ENCODE data around the gene GALNT2. TPM values are rescaled to one million over a fixed set of nuclear protein-coding genes. Genes with fewer than 3 reads are reported as not detected.
A peak's percentile ranks its signal among the peaks of the same experiment; 100 is the strongest.

Gene GALNT2
- total and polyA plus RNA-seq, 9 of the 15 experiments (the other 6 are each of a cell fraction or from before 2014, with no cell fraction given) = 1.6 to 106 (median 51.9) TPM

- FAIRE-seq (no peak), ATAC-seq (no peak), DNase-seq (ENCODE audit: extremely low read depth in 1 of 4, low spot score in 3 of 4) (no peak)
- TF ChIP-seq SMAD3 (CRISPR knock-in tag; conservative IDR thresholded peaks at IDR 0.05) (no peak), ZNF830 (CRISPR knock-in tag; IDR thresholded peaks at IDR 0.05) (0 out of 2 replicates have a peak, but pooled peaks have one; percentile 26)
- Histone ChIP-seq H3K4me2 (ENCODE audit: insufficient read depth, low read length) (no peak overlapping the region), H3K27ac (ENCODE audit: extremely low read depth, low read depth, low read length) (no peak overlapping the region), H4K20me1 (replicated peaks; ENCODE audit: control insufficient read depth, insufficient read depth, low read length) (no peaks in the 10 kb centered on the region; the same call in 1 of the 2 replicates), H2AFZ (ENCODE audit: low read depth, low read length) (no peak overlapping the region), H3K36me3 (ENCODE audit: control insufficient read depth, insufficient read depth, low read length) (peaks cover 76% of the 10 kb centered on the region), H3K9me3 (replicated peaks; ENCODE audit: control insufficient read depth, insufficient read depth, low read depth, low read length) (no peaks in the 10 kb centered on the region), H3K9me1 (ENCODE audit: control insufficient read depth, insufficient read depth, low read length) (no peaks in the 10 kb centered on the region), H3K4me3 (no peak overlapping the region), H3K9ac (ENCODE audit: insufficient read depth in 1 of 2, low read depth in 2 of 2, low read length in 2 of 2) (no peak overlapping the region), H3K4me1 (replicated peaks in 1 of 2; ENCODE audit: control insufficient read depth in 2 of 2, insufficient read depth in 2 of 2, low read length in 2 of 2) (peaks cover 9 to 14% of the 10 kb centered on the region in 2 experiments), H3K27me3 (ENCODE audit: control insufficient read depth in 2 of 2, insufficient read depth in 2 of 2, low read length in 2 of 2) (no peaks in the 10 kb centered on the region), H3K79me2 (ENCODE audit: control insufficient read depth, insufficient read depth, low read length) (no peaks in the 10 kb centered on the region)
- in situ Hi-C loops (cut with MboI) (no loop called here), intact Hi-C loops (cut with micrococcal nuclease) (no loop called here)
- ChIA-PET POLR2A (interaction anchor here (0.7 kb wide), 1 partner anchor 1066 kb away, joined by 3 read pairs; no protein-coding TSS in a partner anchor), CTCF (ENCODE audit: low intra/inter-chr PET ratio) (no interaction called here)
- WGBS (ENCODE audit: insufficient coverage, low coverage, missing lambda C conversion rate) = 70% methylated on average over 1 of the region's 1 CpG
- no TSS peak for BruUV-seq (replicated peaks)
Observed at GRCh38 chr1:230270185-230270558, 203.1 kb downstream of the GALNT2 start.

- DNase-seq (ENCODE audit: extremely low read depth in 1 of 4, low spot score in 3 of 4) (peak in 1 of 4 experiments; percentile 12), FAIRE-seq (no peak), ATAC-seq (no peak)
- no peaks in the 10 kb centered on the region; the same call in 1 of the 2 replicates for H4K20me1 ChIP-seq (replicated peaks; ENCODE audit: control insufficient read depth, insufficient read depth, low read length)
- H3K36me3 ChIP-seq (ENCODE audit: control insufficient read depth, insufficient read depth, low read length) = peaks cover 76% of the 10 kb centered on the region
- 76% methylated on average over 14 of the region's 14 CpGs for WGBS (ENCODE audit: insufficient coverage, low coverage, missing lambda C conversion rate)
- H3K27me3 ChIP-seq (ENCODE audit: control insufficient read depth in 2 of 2, insufficient read depth in 2 of 2, low read length in 2 of 2) = no peaks in the 10 kb centered on the region
- CTCF ChIA-PET (ENCODE audit: low intra/inter-chr PET ratio) = no interaction called here
- no peak overlapping the region for H2AFZ ChIP-seq (ENCODE audit: low read depth, low read length)
- H3K9ac ChIP-seq (ENCODE audit: insufficient read depth in 1 of 2, low read depth in 2 of 2, low read length in 2 of 2) = no peak overlapping the region
- peak overlapping the region; percentile 12; the same call in 1 of the 3 replicates for H3K27ac ChIP-seq (ENCODE audit: extremely low read depth, low read depth, low read length)
- intact Hi-C loops (cut with micrococcal nuclease) = no loop called here
- H3K79me2 ChIP-seq (ENCODE audit: control insufficient read depth, insufficient read depth, low read length) = no peaks in the 10 kb centered on the region
- H3K4me3 ChIP-seq = no peak overlapping the region
- in situ Hi-C loops (cut with MboI) = no loop called here
- POLR2A ChIA-PET = no interaction called here
- H3K4me2 ChIP-seq (ENCODE audit: insufficient read depth, low read length) = no peak overlapping the region
- no peaks in the 10 kb centered on the region for H3K9me1 ChIP-seq (ENCODE audit: control insufficient read depth, insufficient read depth, low read length)
- H3K9me3 ChIP-seq (replicated peaks; ENCODE audit: control insufficient read depth, insufficient read depth, low read depth, low read length) = no peaks in the 10 kb centered on the region
- no TSS peak for BruUV-seq (replicated peaks)
- peaks cover 9 to 14% of the 10 kb centered on the region in 2 experiments for H3K4me1 ChIP-seq (replicated peaks in 1 of 2; ENCODE audit: control insufficient read depth in 2 of 2, insufficient read depth in 2 of 2, low read length in 2 of 2)
- peak; percentile 17 for TF ChIP-seq MEIS2 (IDR thresholded peaks at IDR 0.05; ENCODE audit: partially characterized antibody)
- no peak for TF ChIP-seq PBX2 (CRISPR knock-in tag; IDR thresholded peaks at IDR 0.05; ENCODE audit: low read depth)
- peak; percentile 62; the same call in 1 of the 2 replicates for TF ChIP-seq PBX2 (tag; conservative IDR thresholded peaks at IDR 0.05; ENCODE audit: low read depth)
Observed at GRCh38 chr1:230270559-230271281, 203.7 kb downstream of the GALNT2 start.

Measured in K562 (cell line).